GM21717 (cell line): ENCODE measurements around the gene TMPRSS13.
"Not testable (repeated sequence)": the region's sequence is repeated elsewhere in the genome, so short reads cannot be mapped to it uniquely, and the experiment has no call there.

Experiments used
- ATAC-seq: cut with Tn5 transposase; IDR thresholded peaks from one replicate; pipeline ENCODE4 v1.9.1; 2021; ENCODE audit warnings: mild to moderate bottlenecking, moderate library complexity; ENCODE audit not compliant: unreplicated experiment

Gene TMPRSS13

GRCh38 chr11:117929142-117929915 is at the start of gene TMPRSS13:
Gene TMPRSS13, minus strand, starts transcription at chr11:117929402. Its CDS starts 95 bp downstream, at chr11:117929307.
- no peak for ATAC-seq

GRCh38 chr11:117978991-117979390 is 49.8 kb upstream of the TMPRSS13 start:
- ATAC-seq, result no peak

- ATAC-seq, result not testable (repeated sequence)
Measured at GRCh38 chr11:117978291-117978910, 49.2 kb upstream of the TMPRSS13 start.

- ATAC-seq, result not testable (repeated sequence)
Measured at GRCh38 chr11:117977612-117978264, 48.5 kb upstream of the TMPRSS13 start.

- ATAC-seq, result no peak
Measured at GRCh38 chr11:117977029-117977428, 47.8 kb upstream of the TMPRSS13 start.

GRCh38 chr11:117976445-117976844 is 47.2 kb upstream of the TMPRSS13 start:
- no peak for ATAC-seq

GRCh38 chr11:117973503-117973860 is 44.3 kb upstream of the TMPRSS13 start:
- no peak for ATAC-seq

- no peak for ATAC-seq
Measured at GRCh38 chr11:117972629-117973502, 43.7 kb upstream of the TMPRSS13 start.

- no peak for ATAC-seq
Measured at GRCh38 chr11:117972044-117972443, 42.8 kb upstream of the TMPRSS13 start.

GRCh38 chr11:117970400-117971024 is 41.3 kb upstream of the TMPRSS13 start:
- ATAC-seq, result no peak

GRCh38 chr11:117969160-117969991 is 40.2 kb upstream of the TMPRSS13 start:
- ATAC-seq, result no peak

- no peak for ATAC-seq
Measured at GRCh38 chr11:117966908-117967307, 37.7 kb upstream of the TMPRSS13 start.

- ATAC-seq, result no peak
Measured at GRCh38 chr11:117962826-117963225, 33.6 kb upstream of the TMPRSS13 start.

GRCh38 chr11:117961896-117962295 is 32.7 kb upstream of the TMPRSS13 start:
- ATAC-seq, result no peak

GRCh38 chr11:117960406-117960805 is 31.2 kb upstream of the TMPRSS13 start:
- ATAC-seq, result no peak

GRCh38 chr11:117959438-117960149 is 30.4 kb upstream of the TMPRSS13 start:
- no peak for ATAC-seq

- no peak for ATAC-seq
Measured at GRCh38 chr11:117958949-117959348, 29.7 kb upstream of the TMPRSS13 start.

- no peak for ATAC-seq
Measured at GRCh38 chr11:117953024-117953671, 23.9 kb upstream of the TMPRSS13 start.
